Natural killer cell (primary cell): Measurements from ENCODE around the gene TMEM163. TPM values are rescaled to one million over a fixed set of nuclear protein-coding genes. Genes with fewer than 3 reads are reported as not detected.
A peak's percentile ranks its signal among the peaks of the same experiment; 100 is the strongest.

ENCODE experiments used
- ATAC-seq, 3 donors: fragments of 150-1000 bp in 2 of 3; fragments of 200-7000 bp in 1 of 3; cut with Tn5 transposase; 1 replicate in 1 of 3; 2 replicates in 2 of 3; pipeline ENCODE4 v1.10.0; 2021; ENCODE audit warnings: mild to moderate bottlenecking in 2 of 3, moderate library complexity in 2 of 3
- DNase-seq, 2 donors: peaks; one replicate each; pipeline versions ENCODE4 v3.0.0 to v3.0.0-alpha.2; 2013 to 2021; ENCODE audit warnings: mixed read lengths in 1 of 2
- H3K27ac ChIP-seq: one replicate; pipeline ENCODE4 v1.5.1; 2013; ENCODE audit warnings: mild to moderate bottlenecking, low read length
- H3K27me3 ChIP-seq: one replicate; pipeline ENCODE4 v1.6.1; 2013; ENCODE audit warnings: low read length; ENCODE audit not compliant: control insufficient read depth, insufficient read depth
- H3K36me3 ChIP-seq: one replicate; pipeline ENCODE4 v1.6.1; 2013; ENCODE audit warnings: low read length; ENCODE audit not compliant: control insufficient read depth, insufficient read depth
- H3K4me1 ChIP-seq: one replicate; pipeline ENCODE4 v1.6.1; 2013; ENCODE audit warnings: low read length; ENCODE audit not compliant: control insufficient read depth, insufficient read depth
- H3K4me3 ChIP-seq: one replicate; pipeline ENCODE4 v1.5.1; 2013; ENCODE audit warnings: low read length
- H3K9me3 ChIP-seq: one replicate; pipeline ENCODE4 v1.6.1; 2013; ENCODE audit warnings: low read length; ENCODE audit not compliant: control insufficient read depth, insufficient read depth
- H3K27ac Mint-ChIP-seq, 2 donors: one replicate each; pipeline ENCODE4 v1.8.0; 2022; ENCODE audit warnings: mild to moderate bottlenecking in 2 of 2, mixed read lengths in 2 of 2, moderate library complexity in 1 of 2
- H3K27me3 Mint-ChIP-seq, 2 donors: one replicate each; pipeline ENCODE4 v1.8.0; 2022; ENCODE audit warnings: low read depth in 2 of 2, mixed read lengths in 2 of 2
- H3K36me3 Mint-ChIP-seq: one replicate; pipeline ENCODE4 v1.8.0; 2022; ENCODE audit warnings: mixed read lengths
- H3K4me1 Mint-ChIP-seq, 2 donors: one replicate each; pipeline ENCODE4 v1.8.0; 2022; ENCODE audit warnings: mixed read lengths in 2 of 2
- H3K4me3 Mint-ChIP-seq: one replicate; pipeline ENCODE4 v1.8.0; 2022; ENCODE audit warnings: mild to moderate bottlenecking, moderate library complexity, mixed read lengths
- H3K9me3 Mint-ChIP-seq, 2 donors: one replicate each; pipeline ENCODE4 v1.8.0; 2022; ENCODE audit warnings: mixed read lengths in 2 of 2
- CTCF ChIP-seq: fragments of 200-600 bp; IDR thresholded peaks from one replicate; pipeline ENCODE4 v1.8.0; 2022; ENCODE audit warnings: antibody characterized with exemption
- WGBS: methylation state at CpG from one replicate; pipeline ENCODE4 v1.1.7; 2013; ENCODE audit warnings: missing lambda C conversion rate; ENCODE audit not compliant: insufficient coverage; 5-methylcytosine and 5-hydroxymethylcytosine counted together
- intact Hi-C: fragments of 100-400 bp; cut with micrococcal nuclease; formaldehyde crosslinking; loops from one replicate; pipeline ENCODE4 v1.14.2; 2022
- total RNA-seq, 4 donors: library from RNA; stranded (reverse); fragments of 120-200 nt in 1 of 4; gene quantifications; one replicate each; pipeline versions ENCODE4 v1.2.3 to v1.2.4, GENCODE V29; 2013 to 2022

TMEM163 gene
- total RNA-seq, 3 donors from 2014 or later (not counting 1 experiment from before 2014, with no cell fraction given) = 6.8 to 11.6 (median 10.3) TPM

DNA sequence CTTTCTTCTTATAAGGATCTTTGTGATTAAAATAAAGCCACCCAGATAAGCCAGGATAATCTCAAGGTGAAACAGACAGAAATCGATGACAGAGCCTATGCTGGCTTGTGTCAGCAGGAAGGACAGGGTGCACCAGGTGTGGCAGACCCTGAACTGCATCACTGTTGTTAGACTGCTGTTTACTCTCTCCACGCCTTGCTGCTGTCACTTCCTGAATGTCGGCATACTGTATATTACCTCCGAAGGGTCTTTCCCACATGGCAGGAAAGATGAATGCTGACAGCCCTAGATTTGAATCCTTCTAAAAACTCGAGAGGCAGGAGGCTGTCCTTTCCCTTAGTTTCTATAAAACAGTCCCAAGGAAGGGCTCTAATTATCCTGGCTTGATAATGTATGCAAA, 18.9 kb upstream of the TMEM163 start:
- ATAC-seq (no peak), DNase-seq (no peak)
- no peak for TF ChIP-seq CTCF
- Histone ChIP-seq H3K27ac (no peak overlapping the region), H3K9me3 (no peaks in the 10 kb centered on the region), H3K27me3 (no peaks in the 10 kb centered on the region), H3K4me3 (no peak overlapping the region), H3K36me3 (no peaks in the 10 kb centered on the region), H3K4me1 (peaks cover 37% of the 10 kb centered on the region)
- no peaks in the 10 kb centered on the region for H3K36me3 Mint-ChIP-seq
- intact Hi-C loops = no loop called here
- H3K4me3 Mint-ChIP-seq = no peak overlapping the region
- H3K27ac Mint-ChIP-seq = no peak overlapping the region
- H3K4me1 Mint-ChIP-seq = peaks cover 0 to 9% of the 10 kb centered on the region in 2 donors
- H3K9me3 Mint-ChIP-seq = no peaks in the 10 kb centered on the region
- peaks cover 23 to 33% of the 10 kb centered on the region in 2 donors for H3K27me3 Mint-ChIP-seq
- 68% methylated on average over 5 of the region's 5 CpGs for WGBS

DNA sequence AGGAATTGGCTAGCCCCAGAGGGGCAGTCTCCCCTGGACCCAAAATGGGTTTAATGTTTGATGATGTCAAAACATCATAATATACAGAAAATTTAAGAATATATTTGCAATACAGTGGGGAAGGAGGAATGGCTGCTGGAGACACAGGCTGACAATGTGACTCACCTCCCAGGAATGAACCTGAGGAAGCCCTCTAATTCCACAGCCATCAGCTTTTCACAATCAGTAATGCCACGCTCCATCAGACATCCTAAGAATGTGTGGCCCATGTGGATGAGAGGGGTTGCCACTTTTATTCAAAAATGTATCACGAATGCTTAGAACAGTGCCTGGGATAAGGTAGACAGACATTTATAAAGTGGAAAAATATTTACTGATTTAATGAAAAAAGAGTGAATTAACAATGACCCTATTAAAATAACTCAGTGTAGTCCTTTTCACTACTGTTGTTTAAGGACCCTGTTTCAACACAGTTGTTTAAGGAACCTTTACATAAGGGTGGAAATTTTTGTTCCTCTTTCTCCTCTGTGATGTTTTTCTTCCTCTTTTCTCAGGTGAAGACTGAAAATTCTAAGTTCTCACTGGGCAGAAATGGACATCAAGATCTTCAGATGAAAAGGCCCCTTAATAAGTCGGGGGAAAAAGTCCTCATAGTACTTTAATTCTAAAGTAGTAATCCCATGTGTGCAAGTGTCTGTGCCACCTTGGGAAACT, 17.5 kb upstream of the TMEM163 start:
- intact Hi-C loops = no loop called here
- 94% methylated on average over 2 of the region's 3 CpGs for WGBS

GRCh38 chr2:134728163-134728562, 9.4 kb upstream of the TMEM163 start:
- DNase-seq (no peak), ATAC-seq (no peak)
- H3K4me3 Mint-ChIP-seq = no peak overlapping the region
- no peak overlapping the region for H3K4me3 ChIP-seq
- no peaks in the 10 kb centered on the region for H3K36me3 Mint-ChIP-seq
- no peaks in the 10 kb centered on the region for H3K4me1 ChIP-seq
- no peaks in the 10 kb centered on the region for H3K4me1 Mint-ChIP-seq
- no peaks in the 10 kb centered on the region for H3K27me3 ChIP-seq
- 96% methylated on average over 2 of the region's 3 CpGs for WGBS
- peaks cover 8 to 12% of the 10 kb centered on the region in 2 donors for H3K27me3 Mint-ChIP-seq
- no peak for TF ChIP-seq CTCF
- H3K36me3 ChIP-seq = no peaks in the 10 kb centered on the region
- H3K9me3 Mint-ChIP-seq = no peaks in the 10 kb centered on the region
- no peaks in the 10 kb centered on the region for H3K9me3 ChIP-seq
- no peak overlapping the region for H3K27ac Mint-ChIP-seq
- intact Hi-C loops = loop anchor here (10.0 kb wide), 1 partner anchor 273 kb away; no protein-coding TSS in a partner anchor
- H3K27ac ChIP-seq = no peak overlapping the region

More for the DNA sequence above, 17.5 kb upstream of the TMEM163 start:
- no peaks in the 10 kb centered on the region for H3K36me3 Mint-ChIP-seq
- Histone ChIP-seq H3K27me3 (no peaks in the 10 kb centered on the region), H3K27ac (peak overlapping the region; percentile 35), H3K4me3 (no peak overlapping the region), H3K4me1 (peaks cover 37% of the 10 kb centered on the region), H3K9me3 (no peaks in the 10 kb centered on the region), H3K36me3 (no peaks in the 10 kb centered on the region)
- peaks cover 23 to 33% of the 10 kb centered on the region in 2 donors for H3K27me3 Mint-ChIP-seq
- no peak overlapping the region for H3K27ac Mint-ChIP-seq
- ATAC-seq = no peak
- peaks cover 0 to 9% of the 10 kb centered on the region in 2 donors for H3K4me1 Mint-ChIP-seq
- TF ChIP-seq CTCF = no peak
- DNase-seq = no peak
- no peak overlapping the region for H3K4me3 Mint-ChIP-seq
- H3K9me3 Mint-ChIP-seq = no peaks in the 10 kb centered on the region
